ENCODE results near the gene EIF4H.

DNA sequence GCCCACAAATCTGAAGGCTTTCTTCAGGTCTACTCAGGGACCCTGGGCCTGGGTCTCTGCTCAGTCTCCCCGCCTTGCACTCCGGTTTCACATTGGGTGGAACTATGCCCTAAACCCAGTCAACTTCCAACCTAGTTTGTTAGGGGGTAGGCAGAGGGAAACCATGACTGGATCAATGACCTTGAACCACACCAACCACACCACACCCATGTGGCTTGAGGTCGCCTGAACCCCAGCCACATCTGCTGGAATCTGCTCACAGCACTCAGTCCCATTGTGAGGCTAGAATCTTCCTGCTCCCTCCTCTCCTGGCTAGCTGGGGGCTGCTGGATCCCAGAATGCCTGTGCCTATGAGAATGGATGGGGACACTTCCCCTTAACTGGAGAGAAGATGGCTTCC is 62.1 kb downstream of the EIF4H start:
- no peak for TF ChIP-seq POLR2A (IDR thresholded peaks at IDR 0.05; ENCODE audit: extremely low read depth, insufficient read length)
- TF ChIP-seq, protein P1, sequence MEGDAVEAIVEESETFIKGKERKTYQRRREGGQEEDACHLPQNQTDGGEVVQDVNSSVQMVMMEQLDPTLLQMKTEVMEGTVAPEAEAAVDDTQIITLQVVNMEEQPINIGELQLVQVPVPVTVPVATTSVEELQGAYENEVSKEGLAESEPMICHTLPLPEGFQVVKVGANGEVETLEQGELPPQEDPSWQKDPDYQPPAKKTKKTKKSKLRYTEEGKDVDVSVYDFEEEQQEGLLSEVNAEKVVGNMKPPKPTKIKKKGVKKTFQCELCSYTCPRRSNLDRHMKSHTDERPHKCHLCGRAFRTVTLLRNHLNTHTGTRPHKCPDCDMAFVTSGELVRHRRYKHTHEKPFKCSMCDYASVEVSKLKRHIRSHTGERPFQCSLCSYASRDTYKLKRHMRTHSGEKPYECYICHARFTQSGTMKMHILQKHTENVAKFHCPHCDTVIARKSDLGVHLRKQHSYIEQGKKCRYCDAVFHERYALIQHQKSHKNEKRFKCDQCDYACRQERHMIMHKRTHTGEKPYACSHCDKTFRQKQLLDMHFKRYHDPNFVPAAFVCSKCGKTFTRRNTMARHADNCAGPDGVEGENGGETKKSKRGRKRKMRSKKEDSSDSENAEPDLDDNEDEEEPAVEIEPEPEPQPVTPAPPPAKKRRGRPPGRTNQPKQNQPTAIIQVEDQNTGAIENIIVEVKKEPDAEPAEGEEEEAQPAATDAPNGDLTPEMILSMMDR (IDR thresholded peaks at IDR 0.05; ENCODE audit: low read depth, low read length), result no peak

All from NB4 (cell line).